HepG2 (cell line): Measurements from ENCODE around the gene CST5. TPM values are rescaled to one million over a fixed set of nuclear protein-coding genes. Genes with fewer than 3 reads are reported as not detected.
A peak's percentile ranks its signal among the peaks of the same experiment; 100 is the strongest.

Experiments used
- KDM1A ChIP-seq: IDR thresholded peaks from 2 replicates; pipeline ENCODE4 v1.6.1; 2016; ENCODE audit warnings: missing compliant biosample characterization
- KLF9 ChIP-seq: IDR thresholded peaks from 2 replicates; pipeline ENCODE4 v1.6.1; 2016; ENCODE audit warnings: low read depth
- NPAS2 ChIP-seq: sonication (generic); formaldehyde crosslinking; IDR thresholded peaks from 2 replicates; pipeline ENCODE4 v1.8.0; 2022; ENCODE audit warnings: mild to moderate bottlenecking, missing genetic modification reagents, borderline replicate concordance
- PHF21A ChIP-seq: sonication (generic); formaldehyde crosslinking; IDR thresholded peaks from 2 replicates; pipeline ENCODE4 v1.5.0; 2020; ENCODE audit warnings: mild to moderate bottlenecking, missing genetic modification reagents
- PPARG ChIP-seq: conservative IDR thresholded peaks from 2 replicates; pipeline ENCODE4 v1.6.1; 2016; ENCODE audit warnings: missing biosample characterization, missing genetic modification reagents
- PRMT3 ChIP-seq: sonication (generic); formaldehyde crosslinking; IDR thresholded peaks from 2 replicates; pipeline ENCODE4 v1.8.1; 2022; ENCODE audit warnings: low read depth, mild to moderate bottlenecking, moderate library complexity, missing genetic modification reagents, borderline replicate concordance
- SRSF4 ChIP-seq: fragments of 200-400 bp; formaldehyde crosslinking; IDR thresholded peaks from one replicate; pipeline ENCODE4 v1.6.1; 2018; ENCODE audit warnings: mild to moderate bottlenecking, low read depth, low read length, moderate library complexity; ENCODE audit not compliant: poor library complexity, severe bottlenecking
- THAP7 ChIP-seq: sonication (generic); formaldehyde crosslinking; IDR thresholded peaks from 2 replicates; pipeline ENCODE4 v1.8.1; 2023; ENCODE audit warnings: mild to moderate bottlenecking, missing genetic modification reagents
- THYN1 ChIP-seq: sonication (generic); formaldehyde crosslinking; IDR thresholded peaks from 2 replicates; pipeline ENCODE4 v1.8.1; 2023; ENCODE audit warnings: low read depth, mild to moderate bottlenecking, moderate library complexity, missing genetic modification reagents, borderline replicate concordance
- ZNF263 ChIP-seq: sonication (generic); formaldehyde crosslinking; IDR thresholded peaks from 2 replicates; pipeline ENCODE4 v1.4.0; 2020; ENCODE audit warnings: missing genetic modification reagents
- ZNF703 ChIP-seq: sonication (generic); formaldehyde crosslinking; IDR thresholded peaks from 2 replicates; pipeline ENCODE4 v1.5.1; 2020; ENCODE audit warnings: missing genetic modification reagents, mild to moderate bottlenecking, moderate library complexity, borderline replicate concordance
- ZNF709 ChIP-seq: sonication (generic); formaldehyde crosslinking; IDR thresholded peaks from 2 replicates; pipeline ENCODE4 v1.5.0; 2020; ENCODE audit warnings: mild to moderate bottlenecking, missing genetic modification reagents
- ZNF784 ChIP-seq: sonication (generic); formaldehyde crosslinking; IDR thresholded peaks from 2 replicates; pipeline ENCODE4 v1.5.1; 2020; ENCODE audit warnings: missing genetic modification reagents, mild to moderate bottlenecking, borderline replicate concordance
- polyA plus RNA-seq, 8 experiments: library from polyadenylated mRNA; depleted of rRNA in 3 of 8; stranded (reverse) in 7 of 8; unstranded in 1 of 8; fragments of >200 nt; fragmentation: Illumina TruSeq in 4 of 8; extraction: Trizol in 4 of 8; gene quantifications; 2 replicates each; pipeline versions ENCODE4 v1.2.1 to v1.2.3, GENCODE V29; 2011 to 2016; ENCODE audit warnings: low read depth in 4 of 8, missing spikeins in 1 of 8, mixed read lengths in 1 of 8; ENCODE audit not compliant: insufficient read depth in 1 of 8
- total RNA-seq, 5 experiments: library from RNA; depleted of rRNA; stranded (reverse); fragments of >200 nt; fragmentation: Illumina TruSeq; extraction: Trizol; gene quantifications; 2 replicates each; pipeline ENCODE4 v1.2.3, GENCODE V29; 2016; ENCODE audit warnings: low read depth in 1 of 5
- TF ChIP-seq, protein P1 (sequence below): sonication (generic); formaldehyde crosslinking; IDR thresholded peaks from 2 replicates; pipeline ENCODE4 v1.4.0; 2020; ENCODE audit warnings: missing genetic modification reagents, borderline replicate concordance
- TF ChIP-seq, protein P2 (sequence below): sonication (generic); formaldehyde crosslinking; IDR thresholded peaks from 2 replicates; pipeline ENCODE4 v1.8.1; 2023; ENCODE audit warnings: mild to moderate bottlenecking, missing genetic modification reagents
- TF ChIP-seq, protein P3 (sequence below): sonication (generic); formaldehyde crosslinking; IDR thresholded peaks from 2 replicates; pipeline ENCODE4 v1.8.0; 2023; ENCODE audit warnings: mild to moderate bottlenecking, missing genetic modification reagents

Gene CST5
- total and polyA plus RNA-seq, 2 of the 13 experiments (the other 11 are each of a cell fraction or from before 2014, with no cell fraction given), result 0.16 TPM; not detected in 1

GRCh38 chr20:23879811-23880374 lies 345 bp upstream of the CST5 start (continued):
- TF ChIP-seq SRSF4 (no peak), NPAS2 (CRISPR knock-in tag) (no peak), THAP7 (no peak), PPARG (CRISPR knock-in tag) (no peak), THYN1 (no peak), KDM1A (CRISPR knock-in tag) (peak; percentile 52; the same call in 1 of the 2 replicates), PHF21A (CRISPR knock-in tag) (peak; percentile 57; the same call in 1 of the 2 replicates), ZNF263 (peak; percentile 91), ZNF703 (CRISPR knock-in tag) (no peak), PRMT3 (no peak), ZNF709 (peak; percentile 29; the same call in 1 of the 2 replicates), KLF9 (no peak), ZNF784 (no peak)
- TF ChIP-seq, protein P1, sequence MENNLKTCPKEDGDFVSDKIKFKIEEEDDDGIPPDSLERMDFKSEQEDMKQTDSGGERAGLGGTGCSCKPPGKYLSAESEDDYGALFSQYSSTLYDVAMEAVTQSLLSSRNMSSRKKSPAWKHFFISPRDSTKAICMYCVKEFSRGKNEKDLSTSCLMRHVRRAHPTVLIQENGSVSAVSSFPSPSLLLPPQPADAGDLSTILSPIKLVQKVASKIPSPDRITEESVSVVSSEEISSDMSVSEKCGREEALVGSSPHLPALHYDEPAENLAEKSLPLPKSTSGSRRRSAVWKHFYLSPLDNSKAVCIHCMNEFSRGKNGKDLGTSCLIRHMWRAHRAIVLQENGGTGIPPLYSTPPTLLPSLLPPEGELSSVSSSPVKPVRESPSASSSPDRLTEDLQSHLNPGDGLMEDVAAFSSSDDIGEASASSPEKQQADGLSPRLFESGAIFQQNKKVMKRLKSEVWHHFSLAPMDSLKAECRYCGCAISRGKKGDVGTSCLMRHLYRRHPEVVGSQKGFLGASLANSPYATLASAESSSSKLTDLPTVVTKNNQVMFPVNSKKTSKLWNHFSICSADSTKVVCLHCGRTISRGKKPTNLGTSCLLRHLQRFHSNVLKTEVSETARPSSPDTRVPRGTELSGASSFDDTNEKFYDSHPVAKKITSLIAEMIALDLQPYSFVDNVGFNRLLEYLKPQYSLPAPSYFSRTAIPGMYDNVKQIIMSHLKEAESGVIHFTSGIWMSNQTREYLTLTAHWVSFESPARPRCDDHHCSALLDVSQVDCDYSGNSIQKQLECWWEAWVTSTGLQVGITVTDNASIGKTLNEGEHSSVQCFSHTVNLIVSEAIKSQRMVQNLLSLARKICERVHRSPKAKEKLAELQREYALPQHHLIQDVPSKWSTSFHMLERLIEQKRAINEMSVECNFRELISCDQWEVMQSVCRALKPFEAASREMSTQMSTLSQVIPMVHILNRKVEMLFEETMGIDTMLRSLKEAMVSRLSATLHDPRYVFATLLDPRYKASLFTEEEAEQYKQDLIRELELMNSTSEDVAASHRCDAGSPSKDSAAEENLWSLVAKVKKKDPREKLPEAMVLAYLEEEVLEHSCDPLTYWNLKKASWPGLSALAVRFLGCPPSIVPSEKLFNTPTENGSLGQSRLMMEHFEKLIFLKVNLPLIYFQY (CRISPR knock-in tag), result peak; percentile 35; the same call in 1 of the 2 replicates
- TF ChIP-seq, protein P2, sequence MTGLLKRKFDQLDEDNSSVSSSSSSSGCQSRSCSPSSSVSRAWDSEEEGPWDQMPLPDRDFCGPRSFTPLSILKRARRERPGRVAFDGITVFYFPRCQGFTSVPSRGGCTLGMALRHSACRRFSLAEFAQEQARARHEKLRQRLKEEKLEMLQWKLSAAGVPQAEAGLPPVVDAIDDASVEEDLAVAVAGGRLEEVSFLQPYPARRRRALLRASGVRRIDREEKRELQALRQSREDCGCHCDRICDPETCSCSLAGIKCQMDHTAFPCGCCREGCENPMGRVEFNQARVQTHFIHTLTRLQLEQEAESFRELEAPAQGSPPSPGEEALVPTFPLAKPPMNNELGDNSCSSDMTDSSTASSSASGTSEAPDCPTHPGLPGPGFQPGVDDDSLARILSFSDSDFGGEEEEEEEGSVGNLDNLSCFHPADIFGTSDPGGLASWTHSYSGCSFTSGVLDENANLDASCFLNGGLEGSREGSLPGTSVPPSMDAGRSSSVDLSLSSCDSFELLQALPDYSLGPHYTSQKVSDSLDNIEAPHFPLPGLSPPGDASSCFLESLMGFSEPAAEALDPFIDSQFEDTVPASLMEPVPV (CRISPR knock-in tag), result no peak
- TF ChIP-seq, protein P3, sequence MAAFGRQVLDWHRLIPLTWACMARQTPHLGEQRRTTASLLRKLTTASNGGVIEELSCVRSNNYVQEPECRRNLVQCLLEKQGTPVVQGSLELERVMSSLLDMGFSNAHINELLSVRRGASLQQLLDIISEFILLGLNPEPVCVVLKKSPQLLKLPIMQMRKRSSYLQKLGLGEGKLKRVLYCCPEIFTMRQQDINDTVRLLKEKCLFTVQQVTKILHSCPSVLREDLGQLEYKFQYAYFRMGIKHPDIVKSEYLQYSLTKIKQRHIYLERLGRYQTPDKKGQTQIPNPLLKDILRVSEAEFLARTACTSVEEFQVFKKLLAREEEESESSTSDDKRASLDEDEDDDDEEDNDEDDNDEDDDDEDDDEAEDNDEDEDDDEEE (CRISPR knock-in tag), result no peak
